ENCODE measurements around the gene RAB40B.

GRCh38 chr17:82684228-82684841 lies 14.2 kb downstream of the RAB40B start:
- TF ChIP-seq CTCF (IDR thresholded peaks at IDR 0.05) = no peak
- TF ChIP-seq POLR2A (IDR thresholded peaks at IDR 0.05) = no peak

Data from uterus (tissue), 2 donors.